ENCODE data around the gene CEP72. TPM values are rescaled to one million over a fixed set of nuclear protein-coding genes. Genes with fewer than 3 reads are reported as not detected.

Gene CEP72
- total and polyA plus RNA-seq, 11 donors: 0.58 to 4.1 (median 1.6) TPM

GRCh38 chr5:620586-621180, 8.5 kb downstream of the CEP72 start:
- Histone ChIP-seq H3K27me3 (no peaks in the 10 kb centered on the region), H3K9me3 (no peaks in the 10 kb centered on the region), H3K4me3 (no peak overlapping the region), H3K27ac (no peak overlapping the region), H3K4me1 (no peaks in the 10 kb centered on the region), H3K36me3 (peaks cover 0 to 40% (median 17%) of the 10 kb centered on the region in 9 donors)
- TF ChIP-seq CTCF (IDR thresholded peaks at IDR 0.05) (no peak), POLR2A (IDR thresholded peaks at IDR 0.05) (no peak)
- DNase-seq: peak in 2 of 5 donors; percentile 0 to 6
- intact Hi-C loops (cut with DNase I): no loop called here
- ATAC-seq: no peak
- WGBS, 4 donors: 93 to 96% (median 96%) methylated on average over 5 to 8 of the region's 8 CpGs

GRCh38 chr5:621341-621761, 9.2 kb downstream of the CEP72 start:
- TF ChIP-seq CTCF (IDR thresholded peaks at IDR 0.05) (no peak), POLR2A (IDR thresholded peaks at IDR 0.05) (no peak)
- ATAC-seq (no peak), DNase-seq (peak in 2 of 5 donors; percentile 2 to 7)
- Histone ChIP-seq H3K27ac (no peak overlapping the region), H3K27me3 (no peaks in the 10 kb centered on the region), H3K4me1 (no peaks in the 10 kb centered on the region), H3K36me3 (peaks cover 0 to 40% (median 18%) of the 10 kb centered on the region in 9 donors), H3K9me3 (no peaks in the 10 kb centered on the region), H3K4me3 (no peak overlapping the region)
- intact Hi-C loops (cut with DNase I): no loop called here
- 96 to 97% (median 96%) methylated on average over 16 of the region's 16 CpGs for WGBS, 4 donors

- Histone ChIP-seq H3K27me3 (no peaks in the 10 kb centered on the region), H3K4me3 (no peak overlapping the region), H3K36me3 (peaks cover 0 to 40% (median 18%) of the 10 kb centered on the region in 9 donors), H3K4me1 (no peaks in the 10 kb centered on the region), H3K9me3 (no peaks in the 10 kb centered on the region), H3K27ac (no peak overlapping the region)
- TF ChIP-seq CTCF (IDR thresholded peaks at IDR 0.05): no peak
- TF ChIP-seq POLR2A (IDR thresholded peaks at IDR 0.05): no peak
- peak in 1 of 5 donors; percentile 12 for DNase-seq
- ATAC-seq: no peak
- WGBS, 4 donors: 88 to 100% (median 96%) methylated on average over 6 to 9 of the region's 9 CpGs
- intact Hi-C loops (cut with DNase I): no loop called here
These were observed 10.2 kb downstream of the CEP72 start for GRCh38 chr5:622359-622758.

- intact Hi-C loops (cut with DNase I): no loop called here
- Histone ChIP-seq H3K4me3 (no peak overlapping the region), H3K27ac (no peak overlapping the region), H3K27me3 (no peaks in the 10 kb centered on the region), H3K4me1 (no peaks in the 10 kb centered on the region), H3K36me3 (peaks cover 0 to 40% (median 19%) of the 10 kb centered on the region in 9 donors), H3K9me3 (no peaks in the 10 kb centered on the region)
- WGBS, 4 donors: 95 to 96% (median 96%) methylated on average over 31 of the region's 31 CpGs
- ATAC-seq (no peak), DNase-seq (peak in 1 of 5 donors; percentile 26)
- TF ChIP-seq POLR2A (IDR thresholded peaks at IDR 0.05): no peak
- TF ChIP-seq CTCF (IDR thresholded peaks at IDR 0.05): no peak
These were observed 10.9 kb downstream of the CEP72 start for GRCh38 chr5:622946-623522.

Measured in heart left ventricle (tissue), 16 donors.